Measurements from ENCODE around the gene ADARB2.

ADARB2 gene

GRCh38 chr10:1187151-1187854 is 550.0 kb downstream of the ADARB2 start:
- no peak for DNase-seq (ENCODE audit: extremely low spot score)
- POLR2A ChIA-PET = no interaction called here
- TF ChIP-seq, protein P1, sequence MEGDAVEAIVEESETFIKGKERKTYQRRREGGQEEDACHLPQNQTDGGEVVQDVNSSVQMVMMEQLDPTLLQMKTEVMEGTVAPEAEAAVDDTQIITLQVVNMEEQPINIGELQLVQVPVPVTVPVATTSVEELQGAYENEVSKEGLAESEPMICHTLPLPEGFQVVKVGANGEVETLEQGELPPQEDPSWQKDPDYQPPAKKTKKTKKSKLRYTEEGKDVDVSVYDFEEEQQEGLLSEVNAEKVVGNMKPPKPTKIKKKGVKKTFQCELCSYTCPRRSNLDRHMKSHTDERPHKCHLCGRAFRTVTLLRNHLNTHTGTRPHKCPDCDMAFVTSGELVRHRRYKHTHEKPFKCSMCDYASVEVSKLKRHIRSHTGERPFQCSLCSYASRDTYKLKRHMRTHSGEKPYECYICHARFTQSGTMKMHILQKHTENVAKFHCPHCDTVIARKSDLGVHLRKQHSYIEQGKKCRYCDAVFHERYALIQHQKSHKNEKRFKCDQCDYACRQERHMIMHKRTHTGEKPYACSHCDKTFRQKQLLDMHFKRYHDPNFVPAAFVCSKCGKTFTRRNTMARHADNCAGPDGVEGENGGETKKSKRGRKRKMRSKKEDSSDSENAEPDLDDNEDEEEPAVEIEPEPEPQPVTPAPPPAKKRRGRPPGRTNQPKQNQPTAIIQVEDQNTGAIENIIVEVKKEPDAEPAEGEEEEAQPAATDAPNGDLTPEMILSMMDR (IDR thresholded peaks at IDR 0.05; ENCODE audit: control extremely low read depth, extremely low read depth, low read depth, missing control alignments) = no peak
- CTCF ChIA-PET = no interaction called here

DNA sequence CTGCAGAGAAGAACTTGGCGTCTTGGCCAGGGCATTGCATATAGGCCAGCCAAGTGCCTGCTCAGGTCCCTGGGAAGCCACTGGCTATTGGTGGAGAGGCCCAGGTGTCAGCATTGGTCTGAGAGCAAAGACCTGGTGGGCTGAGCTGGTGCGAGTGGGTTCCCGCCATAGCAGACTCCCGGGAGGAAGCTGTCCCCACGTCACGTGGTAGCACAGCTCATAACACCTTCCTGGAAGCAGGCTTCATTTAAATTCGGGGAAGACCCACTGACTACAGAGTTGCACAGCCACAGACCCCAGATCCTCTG is 550.7 kb downstream of the ADARB2 start:
- CTCF ChIA-PET = no interaction called here
- TF ChIP-seq, protein P1 (IDR thresholded peaks at IDR 0.05; ENCODE audit: control extremely low read depth, extremely low read depth, low read depth, missing control alignments) = no peak
- DNase-seq (ENCODE audit: extremely low spot score) = no peak
- POLR2A ChIA-PET = no interaction called here

- POLR2A ChIA-PET = interaction anchor here (0.5 kb wide), 1 partner anchor 380 kb away, joined by 3 read pairs; no protein-coding TSS in a partner anchor
- TF ChIP-seq, protein P1 (IDR thresholded peaks at IDR 0.05; ENCODE audit: control extremely low read depth, extremely low read depth, low read depth, missing control alignments) = no peak
- CTCF ChIA-PET = no interaction called here
- no peak for DNase-seq (ENCODE audit: extremely low spot score)
These were observed 551.2 kb downstream of the ADARB2 start for GRCh38 chr10:1185911-1186682.

DNA sequence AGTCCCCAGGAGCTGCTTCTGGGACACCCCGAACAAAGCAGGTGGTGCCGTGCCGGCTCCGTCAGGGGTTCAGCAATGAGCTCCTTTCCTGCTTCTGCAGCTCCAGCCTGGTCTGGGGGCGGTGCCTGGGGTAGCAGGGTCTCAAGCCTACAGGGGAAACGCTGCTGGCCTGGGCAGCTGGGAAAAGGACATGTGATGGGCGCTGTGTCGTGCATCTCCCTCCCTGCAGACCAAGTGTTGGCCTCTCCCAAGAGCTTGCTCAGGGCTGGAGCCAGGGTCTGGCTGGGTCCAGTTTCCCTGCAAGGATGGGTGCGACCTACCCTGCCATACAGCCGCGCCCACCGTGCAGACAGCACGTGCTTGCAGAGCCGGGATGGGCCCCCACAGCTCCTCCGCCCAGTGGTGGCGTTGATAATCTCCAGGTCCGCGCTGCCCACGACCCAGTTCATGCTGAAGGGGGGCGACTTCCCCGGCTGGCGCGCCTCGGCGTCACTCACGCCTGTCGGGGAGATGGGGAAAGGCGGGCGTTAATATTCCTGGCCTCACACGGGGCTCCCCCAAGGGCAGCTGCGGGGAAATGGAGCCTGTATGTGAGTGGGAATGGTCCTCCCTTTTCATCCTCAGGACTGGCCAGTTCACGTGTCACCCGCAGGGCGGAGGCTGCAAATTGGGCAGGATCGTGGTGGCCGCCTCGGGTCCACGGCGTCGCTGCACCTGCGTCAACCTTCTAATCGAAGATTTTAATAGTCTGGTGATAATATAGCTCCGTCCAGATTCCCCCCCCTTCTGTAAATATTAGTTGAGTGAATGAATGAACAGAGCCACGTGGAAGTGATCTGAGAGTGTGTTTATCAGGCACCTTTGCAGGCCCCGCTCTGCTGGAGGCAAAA is 552.5 kb downstream of the ADARB2 start:
- POLR2A ChIA-PET = no interaction called here
- CTCF ChIA-PET = no interaction called here
- no peak for DNase-seq (ENCODE audit: extremely low spot score)
- TF ChIP-seq, protein P1 (IDR thresholded peaks at IDR 0.05; ENCODE audit: control extremely low read depth, extremely low read depth, low read depth, missing control alignments) = no peak

GRCh38 chr10:1183701-1184100 is 553.6 kb downstream of the ADARB2 start:
- TF ChIP-seq, protein P1 (IDR thresholded peaks at IDR 0.05; ENCODE audit: control extremely low read depth, extremely low read depth, low read depth, missing control alignments) = no peak
- POLR2A ChIA-PET = no interaction called here

DNA sequence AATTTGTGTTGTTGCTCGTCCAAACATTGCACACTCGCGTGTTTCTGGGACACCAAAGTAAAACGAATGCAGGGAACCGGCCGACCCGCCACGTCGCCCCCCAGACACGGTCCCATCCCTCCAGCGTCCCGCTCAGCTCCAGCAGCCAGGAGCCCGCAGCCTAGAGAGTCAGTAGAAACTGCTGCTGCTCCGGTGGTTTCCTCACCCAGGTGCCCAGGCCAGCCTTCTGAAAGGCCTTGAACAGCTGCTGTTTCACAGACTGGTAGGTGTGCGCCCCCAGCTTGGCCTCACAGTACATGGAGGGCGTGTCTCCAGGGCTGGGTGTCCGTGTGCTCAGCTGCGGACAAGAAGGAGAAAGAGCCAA is 554.3 kb downstream of the ADARB2 start:
- CTCF ChIA-PET = interaction anchor here (1.3 kb wide), 1 partner anchor 24 kb away, joined by 3 read pairs; no protein-coding TSS in a partner anchor
- no peak for DNase-seq (ENCODE audit: extremely low spot score)
- POLR2A ChIA-PET = no interaction called here
- TF ChIP-seq, protein P1 (IDR thresholded peaks at IDR 0.05; ENCODE audit: control extremely low read depth, extremely low read depth, low read depth, missing control alignments) = no peak

More at GRCh38 chr10:1183701-1184100, 553.6 kb downstream of the ADARB2 start:
- DNase-seq (ENCODE audit: extremely low spot score) = no peak
- CTCF ChIA-PET = interaction anchor here (1.3 kb wide), 1 partner anchor 25 kb away, joined by 3 read pairs; no protein-coding TSS in a partner anchor

All from GM10248 (cell line).